ENCODE results near the gene TBCD. TPM values are rescaled to one million over a fixed set of nuclear protein-coding genes. Genes with fewer than 3 reads are reported as not detected.

Gene TBCD
- total and polyA plus RNA-seq, 9 of the 15 experiments (the other 6 are each of a cell fraction or from before 2014, with no cell fraction given): 8.9 to 98.5 (median 28.0) TPM

GRCh38 chr17:82703935-82704865 is 47.7 kb upstream of the TBCD start:
- ATAC-seq (peak; percentile 48; the same call in 2 of the 3 replicates), DNase-seq (ENCODE audit: extremely low read depth in 1 of 4, low spot score in 3 of 4) (peak in 2 of 4 experiments; percentile 20 to 27), FAIRE-seq (peak; percentile 66)
- Histone ChIP-seq H3K4me3 (no peak overlapping the region), H3K4me1 (replicated peaks in 1 of 2; ENCODE audit: control insufficient read depth in 2 of 2, insufficient read depth in 2 of 2, low read length in 2 of 2) (peaks cover 0 to 39% of the 10 kb centered on the region in 2 experiments; a peak in 3 of 5 replicates), H3K9me1 (ENCODE audit: control insufficient read depth, insufficient read depth, low read length) (peaks cover 3% of the 10 kb centered on the region), H4K20me1 (replicated peaks; ENCODE audit: control insufficient read depth, insufficient read depth, low read length) (0 out of 2 replicates have a peak, but pooled peaks cover 2% of the 10 kb centered on the region), H3K9me3 (replicated peaks; ENCODE audit: control insufficient read depth, insufficient read depth, low read depth, low read length) (no peaks in the 10 kb centered on the region), H3K36me3 (ENCODE audit: control insufficient read depth, insufficient read depth, low read length) (no peaks in the 10 kb centered on the region), H3K4me2 (ENCODE audit: insufficient read depth, low read length) (no peak overlapping the region), H2AFZ (ENCODE audit: low read depth, low read length) (0 out of 2 replicates have a peak overlapping the region, but pooled peaks have one; percentile 16), H3K27me3 (ENCODE audit: control insufficient read depth in 2 of 2, insufficient read depth in 2 of 2, low read length in 2 of 2) (peaks cover 0 to 16% of the 10 kb centered on the region in 2 experiments; a peak in 2 of 5 replicates), H3K9ac (ENCODE audit: insufficient read depth in 1 of 2, low read depth in 2 of 2, low read length in 2 of 2) (peak overlapping the region in 1 of 2 experiments; percentile 40; a peak in 1 of 4 replicates), H3K27ac (ENCODE audit: extremely low read depth, low read depth, low read length) (no peak overlapping the region), H3K79me2 (ENCODE audit: control insufficient read depth, insufficient read depth, low read length) (no peaks in the 10 kb centered on the region)
- no TSS peak for BruUV-seq (replicated peaks)
- intact Hi-C loops (cut with micrococcal nuclease) (no loop called here), in situ Hi-C loops (cut with MboI) (no loop called here)
- ChIA-PET CTCF (ENCODE audit: low intra/inter-chr PET ratio) (no interaction called here), POLR2A (no interaction called here)
- WGBS (ENCODE audit: insufficient coverage, low coverage, missing lambda C conversion rate): 21% methylated on average over 36 of the region's 38 CpGs
- TF ChIP-seq ZNF316 (IDR thresholded peaks at IDR 0.05) (no peak), PTRF (tag; IDR thresholded peaks at IDR 0.05) (no peak), PBX2 (CRISPR knock-in tag; IDR thresholded peaks at IDR 0.05; ENCODE audit: low read depth) (no peak), PBX2 (tag; conservative IDR thresholded peaks at IDR 0.05; ENCODE audit: low read depth) (no peak), NR2C1 (IDR thresholded peaks at IDR 0.05) (no peak), NR2C1 (tag; IDR thresholded peaks at IDR 0.05) (0 out of 2 replicates have a peak, but pooled peaks have one; percentile 20), ZNF408 (CRISPR knock-in tag; IDR thresholded peaks at IDR 0.05; ENCODE audit: low read depth) (no peak), TBP (optimal IDR thresholded peaks at IDR 0.05; ENCODE audit: low read depth, low read length) (no peak), ZNF24 (IDR thresholded peaks at IDR 0.05) (no peak), STAT5B (CRISPR knock-in tag; IDR thresholded peaks at IDR 0.05) (no peak), TCFL5 (CRISPR knock-in tag; conservative IDR thresholded peaks at IDR 0.05) (no peak), TFAP4 (CRISPR knock-in tag; IDR thresholded peaks at IDR 0.05; ENCODE audit: borderline replicate concordance) (peak; percentile 12; the same call in 1 of the 2 replicates), ZNF165 (CRISPR knock-in tag; IDR thresholded peaks at IDR 0.05; ENCODE audit: borderline replicate concordance) (no peak), GTF2E2 (tag; IDR thresholded peaks at IDR 0.05) (no peak), BHLHE40 (IDR thresholded peaks at IDR 0.05; ENCODE audit: low read length) (peak; percentile 67; the same call in 1 of the 2 replicates), SREBF2 (CRISPR knock-in tag; IDR thresholded peaks at IDR 0.05) (no peak), ZFP91 (CRISPR knock-in tag; IDR thresholded peaks at IDR 0.05) (no peak), CHD2 (IDR thresholded peaks at IDR 0.05; ENCODE audit: low read depth, low read length) (no peak), BDP1 (IDR thresholded peaks at IDR 0.05; ENCODE audit: insufficient read depth, insufficient read length) (no peak)
